Measurements from ENCODE around the gene PLA2G4B. TPM values are rescaled to one million over a fixed set of nuclear protein-coding genes. Genes with fewer than 3 reads are reported as not detected.
A peak's percentile ranks its signal among the peaks of the same experiment; 100 is the strongest.

Gene PLA2G4B
- total RNA-seq, 1 donor from 2014 or later = 8.2 TPM

DNA sequence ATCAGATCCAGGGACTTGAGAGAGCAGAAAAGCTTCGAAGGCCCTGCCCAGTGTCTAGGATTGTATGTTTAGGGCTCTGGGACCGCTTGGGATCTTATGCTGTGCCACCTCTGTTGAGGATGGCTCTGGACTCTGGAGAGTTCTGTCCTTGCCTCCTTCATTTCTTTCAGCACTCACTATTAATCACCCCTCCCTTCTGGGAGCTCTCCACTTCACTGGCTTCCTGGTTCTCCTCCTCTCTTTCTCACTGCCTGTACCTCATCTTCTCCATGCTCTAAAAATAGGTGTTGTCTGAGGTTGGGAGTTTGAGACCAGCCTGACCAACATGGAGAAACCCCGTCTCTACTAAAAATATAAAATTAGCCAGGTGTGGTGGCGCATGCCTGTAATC is 47.1 kb upstream of the PLA2G4B start:
- DNase-seq (ENCODE audit: low read depth) = no peak
- no peaks in the 10 kb centered on the region for H3K27me3 ChIP-seq (ENCODE audit: control insufficient read depth, insufficient read depth, low read length)
- FAIRE-seq = no peak
- TF ChIP-seq CTCF (IDR thresholded peaks at IDR 0.05; ENCODE audit: insufficient read depth, low read length, severe bottlenecking) = no peak
- no peak overlapping the region for H3K4me3 ChIP-seq (ENCODE audit: low read depth, low read length)
- peaks cover 3% of the 10 kb centered on the region for H3K36me3 ChIP-seq (ENCODE audit: control insufficient read depth, insufficient read depth, low read length)

DNA sequence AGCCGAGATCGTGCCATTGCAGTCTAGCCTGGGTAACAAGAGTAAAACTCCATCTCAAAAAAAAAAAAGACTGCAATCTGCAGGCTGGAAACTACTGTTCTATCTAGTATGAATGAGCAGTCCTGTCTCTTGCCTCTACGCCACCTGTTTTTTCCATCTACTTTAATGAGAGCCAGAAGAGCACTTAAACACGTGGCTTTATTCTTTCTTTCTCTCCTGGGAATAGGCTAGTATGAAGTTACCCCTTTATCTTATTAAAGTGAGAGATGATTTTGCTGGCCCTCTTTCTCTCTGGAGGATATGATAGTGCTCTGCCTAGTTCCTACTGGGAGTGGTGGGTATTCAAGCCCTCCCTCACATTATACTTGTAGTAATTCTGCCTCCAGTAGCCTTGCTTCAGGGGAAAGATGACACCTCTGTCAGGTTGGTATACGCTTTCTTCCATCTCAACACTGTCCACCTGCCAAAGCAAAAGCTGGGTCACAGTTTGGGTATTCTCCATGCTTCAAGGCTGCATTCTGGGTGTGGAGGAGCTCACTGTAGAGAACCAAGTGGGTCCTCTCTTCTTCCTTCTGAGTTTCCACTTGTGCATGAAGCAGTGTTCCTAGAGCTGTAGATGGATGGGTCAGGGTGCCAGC is 46.5 kb upstream of the PLA2G4B start:
- Histone ChIP-seq H3K36me3 (ENCODE audit: control insufficient read depth, insufficient read depth, low read length) (peaks cover 3% of the 10 kb centered on the region), H3K4me3 (ENCODE audit: low read depth, low read length) (no peak overlapping the region), H3K27me3 (ENCODE audit: control insufficient read depth, insufficient read depth, low read length) (no peaks in the 10 kb centered on the region)
- no peak for FAIRE-seq
- TF ChIP-seq CTCF (IDR thresholded peaks at IDR 0.05; ENCODE audit: insufficient read depth, low read length, severe bottlenecking) = no peak
- DNase-seq (ENCODE audit: low read depth) = no peak

DNA sequence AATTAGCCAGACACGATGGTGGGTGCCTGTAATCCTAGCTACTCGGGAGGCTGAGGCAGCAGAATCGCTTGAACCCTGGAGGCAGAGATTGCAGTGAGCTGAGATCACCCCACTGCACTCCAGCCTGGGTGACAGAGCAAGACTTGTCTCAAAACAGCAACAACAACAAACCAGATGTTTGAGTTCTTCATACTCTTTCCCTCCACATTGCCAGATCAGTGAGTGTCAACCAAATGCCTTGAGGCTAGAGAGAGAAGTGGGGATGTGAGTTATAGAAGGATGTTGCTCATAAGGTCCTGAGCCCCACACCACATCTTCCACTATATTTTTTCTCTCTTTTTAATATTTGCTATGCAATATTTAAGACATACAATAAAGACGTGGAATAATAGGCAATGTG is 44.6 kb upstream of the PLA2G4B start:
- TF ChIP-seq CTCF (IDR thresholded peaks at IDR 0.05; ENCODE audit: insufficient read depth, low read length, severe bottlenecking) = no peak
- Histone ChIP-seq H3K36me3 (ENCODE audit: control insufficient read depth, insufficient read depth, low read length) (peaks cover 6% of the 10 kb centered on the region), H3K27me3 (ENCODE audit: control insufficient read depth, insufficient read depth, low read length) (no peaks in the 10 kb centered on the region), H3K4me3 (ENCODE audit: low read depth, low read length) (no peak overlapping the region)
- DNase-seq (ENCODE audit: low read depth) (peak; percentile 92), FAIRE-seq (no peak)

GRCh38 chr15:41795996-41796856 is 42.4 kb upstream of the PLA2G4B start:
- no peak overlapping the region for H3K4me3 ChIP-seq (ENCODE audit: low read depth, low read length)
- FAIRE-seq = no peak
- peak; percentile 56 for DNase-seq (ENCODE audit: low read depth)
- peaks cover 10% of the 10 kb centered on the region for H3K36me3 ChIP-seq (ENCODE audit: control insufficient read depth, insufficient read depth, low read length)
- no peak for TF ChIP-seq CTCF (IDR thresholded peaks at IDR 0.05; ENCODE audit: insufficient read depth, low read length, severe bottlenecking)
- no peaks in the 10 kb centered on the region for H3K27me3 ChIP-seq (ENCODE audit: control insufficient read depth, insufficient read depth, low read length)

DNA sequence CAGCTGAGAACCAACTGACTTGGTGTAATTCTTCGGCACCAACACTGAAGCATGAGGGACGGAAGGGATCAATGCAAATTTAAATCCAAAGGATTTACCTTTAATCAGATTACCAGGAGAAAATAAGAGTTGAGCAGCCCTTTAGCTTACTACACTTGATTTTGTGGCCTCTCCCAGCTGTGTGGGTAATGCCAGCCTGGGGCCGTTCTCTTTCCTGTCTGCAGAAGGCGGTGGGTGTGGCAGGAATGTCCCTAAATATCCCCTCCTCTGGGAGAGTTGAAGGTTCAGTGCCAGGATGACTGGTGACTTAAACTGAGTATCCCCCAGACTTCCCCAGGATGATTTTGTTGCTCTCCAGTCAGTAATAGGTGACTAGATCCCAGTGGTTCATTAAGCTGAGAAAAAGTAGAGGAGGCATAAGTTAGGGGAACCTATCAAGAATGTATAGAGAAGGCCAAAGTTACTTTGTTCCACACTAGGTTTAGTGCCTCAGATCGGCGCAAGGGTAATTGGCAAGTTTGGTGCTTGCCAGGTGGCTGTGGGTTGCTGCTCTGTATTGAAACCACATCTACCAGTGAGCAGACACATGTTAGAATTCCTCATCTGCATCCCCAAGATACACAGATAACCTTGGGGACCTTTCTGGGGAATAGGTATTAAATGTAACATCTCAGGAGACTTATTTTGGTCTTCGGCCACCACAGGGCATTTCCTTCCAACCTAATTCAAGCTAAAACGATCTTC is 41.3 kb upstream of the PLA2G4B start:
- TF ChIP-seq CTCF (IDR thresholded peaks at IDR 0.05; ENCODE audit: insufficient read depth, low read length, severe bottlenecking) = no peak
- H3K36me3 ChIP-seq (ENCODE audit: control insufficient read depth, insufficient read depth, low read length) = peaks cover 9% of the 10 kb centered on the region
- no peak overlapping the region for H3K4me3 ChIP-seq (ENCODE audit: low read depth, low read length)
- H3K27me3 ChIP-seq (ENCODE audit: control insufficient read depth, insufficient read depth, low read length) = no peaks in the 10 kb centered on the region
- peak; percentile 24 for DNase-seq (ENCODE audit: low read depth)
- no peak for FAIRE-seq
